ENCODE data around the gene CASP14. TPM values are rescaled to one million over a fixed set of nuclear protein-coding genes. Genes with fewer than 3 reads are reported as not detected.

CASP14 gene
- total and polyA plus RNA-seq, 2 experiments from 2014 or later, result not detected

DNA sequence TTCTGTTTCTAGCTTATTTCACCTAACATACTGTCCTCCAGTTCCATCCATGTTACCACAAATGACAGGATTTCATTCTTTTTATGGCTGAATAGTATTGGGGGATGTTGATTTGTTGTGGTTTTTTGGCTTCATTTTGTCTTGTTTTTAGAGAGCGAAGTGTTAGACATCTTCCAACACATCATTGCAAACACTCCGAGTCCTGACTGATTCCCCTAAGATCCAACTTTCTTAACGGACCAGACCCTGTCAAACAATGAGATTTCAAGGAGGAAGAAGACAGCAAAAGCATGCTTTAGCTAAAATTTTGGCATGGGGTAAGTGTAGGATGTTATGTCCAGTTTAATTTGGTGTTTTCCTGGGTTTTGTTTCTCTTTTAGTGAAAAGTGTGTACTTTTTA is 3.8 kb upstream of the CASP14 start (continued):
- TF ChIP-seq, protein P1, sequence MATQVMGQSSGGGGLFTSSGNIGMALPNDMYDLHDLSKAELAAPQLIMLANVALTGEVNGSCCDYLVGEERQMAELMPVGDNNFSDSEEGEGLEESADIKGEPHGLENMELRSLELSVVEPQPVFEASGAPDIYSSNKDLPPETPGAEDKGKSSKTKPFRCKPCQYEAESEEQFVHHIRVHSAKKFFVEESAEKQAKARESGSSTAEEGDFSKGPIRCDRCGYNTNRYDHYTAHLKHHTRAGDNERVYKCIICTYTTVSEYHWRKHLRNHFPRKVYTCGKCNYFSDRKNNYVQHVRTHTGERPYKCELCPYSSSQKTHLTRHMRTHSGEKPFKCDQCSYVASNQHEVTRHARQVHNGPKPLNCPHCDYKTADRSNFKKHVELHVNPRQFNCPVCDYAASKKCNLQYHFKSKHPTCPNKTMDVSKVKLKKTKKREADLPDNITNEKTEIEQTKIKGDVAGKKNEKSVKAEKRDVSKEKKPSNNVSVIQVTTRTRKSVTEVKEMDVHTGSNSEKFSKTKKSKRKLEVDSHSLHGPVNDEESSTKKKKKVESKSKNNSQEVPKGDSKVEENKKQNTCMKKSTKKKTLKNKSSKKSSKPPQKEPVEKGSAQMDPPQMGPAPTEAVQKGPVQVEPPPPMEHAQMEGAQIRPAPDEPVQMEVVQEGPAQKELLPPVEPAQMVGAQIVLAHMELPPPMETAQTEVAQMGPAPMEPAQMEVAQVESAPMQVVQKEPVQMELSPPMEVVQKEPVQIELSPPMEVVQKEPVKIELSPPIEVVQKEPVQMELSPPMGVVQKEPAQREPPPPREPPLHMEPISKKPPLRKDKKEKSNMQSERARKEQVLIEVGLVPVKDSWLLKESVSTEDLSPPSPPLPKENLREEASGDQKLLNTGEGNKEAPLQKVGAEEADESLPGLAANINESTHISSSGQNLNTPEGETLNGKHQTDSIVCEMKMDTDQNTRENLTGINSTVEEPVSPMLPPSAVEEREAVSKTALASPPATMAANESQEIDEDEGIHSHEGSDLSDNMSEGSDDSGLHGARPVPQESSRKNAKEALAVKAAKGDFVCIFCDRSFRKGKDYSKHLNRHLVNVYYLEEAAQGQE (IDR thresholded peaks at IDR 0.05; ENCODE audit: unreplicated experiment), result no peak
- no peak for TF ChIP-seq NANOG (IDR thresholded peaks at IDR 0.05; ENCODE audit: borderline replicate concordance)
- TF ChIP-seq POLR2AphosphoS5 (IDR thresholded peaks at IDR 0.05; ENCODE audit: low read depth), result no peak

DNA sequence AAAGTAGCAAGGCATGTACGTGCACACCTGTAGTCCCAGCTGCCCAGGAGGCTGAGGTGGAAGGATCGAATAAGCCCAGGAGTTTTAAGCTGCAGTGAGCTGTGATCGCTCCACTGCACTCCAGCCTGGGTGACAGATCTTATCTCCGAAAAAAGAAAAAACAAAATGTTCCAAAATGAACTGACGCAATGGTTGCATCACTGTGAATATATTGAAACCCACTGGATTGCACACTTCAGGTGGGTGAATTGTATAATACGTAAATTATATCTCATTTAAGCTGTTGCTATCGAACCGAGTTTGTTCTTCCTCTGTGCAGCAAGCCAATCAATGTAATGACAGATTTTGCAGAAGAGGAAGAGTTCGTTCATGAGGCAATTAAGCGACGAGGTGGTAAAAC is 1.6 kb upstream of the CASP14 start:
- no peak overlapping the region for H3K4me3 Mint-ChIP-seq
- Histone ChIP-seq H3K4me1 (ENCODE audit: insufficient read depth) (no peaks in the 10 kb centered on the region), H3K36me3 (ENCODE audit: insufficient read depth) (no peaks in the 10 kb centered on the region), H3F3A (replicated peaks; ENCODE audit: low read depth) (no peaks in the 10 kb centered on the region), H3K4me2 (no peak overlapping the region), H4K20me1 (replicated peaks; ENCODE audit: insufficient read depth) (no peaks in the 10 kb centered on the region), H3K9me2 (ENCODE audit: insufficient read depth) (peaks cover 7% of the 10 kb centered on the region; the same call in 1 of the 2 replicates), H2AFZ (peak overlapping the region; percentile 43; the same call in 1 of the 2 replicates), H3K27me3 (ENCODE audit: insufficient read depth) (no peaks in the 10 kb centered on the region), H3K4me3 (no peak overlapping the region), H3K27ac (ENCODE audit: low read depth) (no peak overlapping the region), H3K79me2 (replicated peaks; ENCODE audit: insufficient read depth) (no peaks in the 10 kb centered on the region)
- no peak for DNase-seq (ENCODE audit: low spot score)
- peaks cover 2% of the 10 kb centered on the region for H3K27me3 Mint-ChIP-seq (ENCODE audit: insufficient read depth, low read depth, poor library complexity)
- no peak overlapping the region for H3K27ac Mint-ChIP-seq
- no peak for ATAC-seq
- H3K4me1 Mint-ChIP-seq, result no peaks in the 10 kb centered on the region
- H3K36me3 Mint-ChIP-seq (ENCODE audit: low read depth), result peaks cover 19% of the 10 kb centered on the region
- H3K9me3 Mint-ChIP-seq, result peaks cover 88% of the 10 kb centered on the region
- TF ChIP-seq NANOG (IDR thresholded peaks at IDR 0.05; ENCODE audit: borderline replicate concordance) (no peak), CREB1 (CRISPR knock-in tag; IDR thresholded peaks at IDR 0.05; ENCODE audit: low read depth) (no peak)

GRCh38 chr19:15048128-15048527 is 1.2 kb upstream of the CASP14 start:
- ATAC-seq (no peak), DNase-seq (ENCODE audit: low spot score) (no peak)
- Mint-ChIP-seq H3K4me3 (no peak overlapping the region), H3K4me1 (no peaks in the 10 kb centered on the region), H3K27ac (no peak overlapping the region), H3K36me3 (ENCODE audit: low read depth) (peaks cover 19% of the 10 kb centered on the region), H3K9me3 (peaks cover 90% of the 10 kb centered on the region), H3K27me3 (ENCODE audit: insufficient read depth, low read depth, poor library complexity) (peaks cover 2% of the 10 kb centered on the region)
- H3K27ac ChIP-seq (ENCODE audit: low read depth), result no peak overlapping the region
- H3K9me2 ChIP-seq (ENCODE audit: insufficient read depth), result peaks cover 8% of the 10 kb centered on the region; the same call in 1 of the 2 replicates
- no peaks in the 10 kb centered on the region for H3K4me1 ChIP-seq (ENCODE audit: insufficient read depth)
- no peaks in the 10 kb centered on the region for H3K27me3 ChIP-seq (ENCODE audit: insufficient read depth)
- H3K36me3 ChIP-seq (ENCODE audit: insufficient read depth), result no peaks in the 10 kb centered on the region
- no peaks in the 10 kb centered on the region for H3F3A ChIP-seq (replicated peaks; ENCODE audit: low read depth)
- H3K4me2 ChIP-seq, result no peak overlapping the region
- H3K79me2 ChIP-seq (replicated peaks; ENCODE audit: insufficient read depth), result no peaks in the 10 kb centered on the region
- no peak overlapping the region for H3K4me3 ChIP-seq
- H2AFZ ChIP-seq, result peak overlapping the region; percentile 43; the same call in 1 of the 2 replicates
- no peaks in the 10 kb centered on the region for H4K20me1 ChIP-seq (replicated peaks; ENCODE audit: insufficient read depth)
- TF ChIP-seq, protein P1 (IDR thresholded peaks at IDR 0.05; ENCODE audit: unreplicated experiment), result no peak
- no peak for TF ChIP-seq CREB1 (CRISPR knock-in tag; IDR thresholded peaks at IDR 0.05; ENCODE audit: low read depth)
- TF ChIP-seq ZNF462 (CRISPR knock-in tag; IDR thresholded peaks at IDR 0.05), result no peak
- no peak for TF ChIP-seq JUNB (IDR thresholded peaks at IDR 0.05; ENCODE audit: unreplicated experiment)
